Heart left ventricle (tissue), 13 donors: ENCODE data around the gene TBC1D32.

Experiments used
- CTCF ChIP-seq, 12 donors: fragments of 200-600 bp; sonication (generic) in 4 of 12; IDR thresholded peaks; one replicate each; pipeline versions ENCODE4 v1.5.0 to v1.8.0; 2018 to 2022; ENCODE audit warnings: antibody characterized with exemption in 12 of 12, mild to moderate bottlenecking in 5 of 12
- POLR2A ChIP-seq, 2 donors: fragments of 450-650 bp; IDR thresholded peaks; one replicate each; pipeline ENCODE4 v1.6.1; 2017; ENCODE audit warnings: antibody characterized with exemption in 2 of 2, mild to moderate bottlenecking in 2 of 2, moderate library complexity in 2 of 2
- donor health status: ischemic (EF 13 %, LVEDD 7.1; RV severe dilation, severe dysfunction).
- donor health status: DM: no; HTN: yes; CAD: no.
- donor health status: DM: no; HTN: no; CAD: no.
- donor health status: ischemic (EF 25% LVEDD 6.9; RV normal size, moderate dysfunction).
- donor health status: ischemic (EF 25% LVEDD 5.7; RV mildly dilated, moderate dysfunction).
- donor health status: ischemic (EF 35%, LVEDD 5.7; RV mildly dilated, moderate dysfunction).
- donor health status: nonischemic (EF 11% LVEDD 7.7; RV severe dilation, severe dysfunction).
- donor health status: DM: yes; HTN: yes; CAD: no.
- donor health status: PGD.
- donor health status: ischemic (EF 29% LVEDD 5.4; RV normal size, mild dysfunction).
- donor health status: nonischemic (EF 23%, LVEDD 6.1; RV moderate dilation, normal function).

GRCh38 chr6:121183742-121184141 lies 150.5 kb downstream of the TBC1D32 start:
- TF ChIP-seq CTCF (IDR thresholded peaks at IDR 0.05) (no peak), POLR2A (IDR thresholded peaks at IDR 0.05) (no peak)
